ENCODE results near the gene LRIT3. TPM values are rescaled to one million over a fixed set of nuclear protein-coding genes. Genes with fewer than 3 reads are reported as not detected.

LRIT3 gene
- total RNA-seq (2014; rRNA removed; shearing (Covaris generic)) = not detected in 2 replicates

GRCh38 chr4:109847896-109848442, at the start of gene LRIT3:
Gene LRIT3, plus strand, starts transcription at chr4:109848107. Its CDS starts 95 bp downstream, at chr4:109848202.
- DNase-seq (ENCODE audit: low read depth) = no peak

GRCh38 chr4:109798866-109799265, 49.0 kb upstream of the LRIT3 start:
- no peak for DNase-seq (ENCODE audit: low read depth)

DNA sequence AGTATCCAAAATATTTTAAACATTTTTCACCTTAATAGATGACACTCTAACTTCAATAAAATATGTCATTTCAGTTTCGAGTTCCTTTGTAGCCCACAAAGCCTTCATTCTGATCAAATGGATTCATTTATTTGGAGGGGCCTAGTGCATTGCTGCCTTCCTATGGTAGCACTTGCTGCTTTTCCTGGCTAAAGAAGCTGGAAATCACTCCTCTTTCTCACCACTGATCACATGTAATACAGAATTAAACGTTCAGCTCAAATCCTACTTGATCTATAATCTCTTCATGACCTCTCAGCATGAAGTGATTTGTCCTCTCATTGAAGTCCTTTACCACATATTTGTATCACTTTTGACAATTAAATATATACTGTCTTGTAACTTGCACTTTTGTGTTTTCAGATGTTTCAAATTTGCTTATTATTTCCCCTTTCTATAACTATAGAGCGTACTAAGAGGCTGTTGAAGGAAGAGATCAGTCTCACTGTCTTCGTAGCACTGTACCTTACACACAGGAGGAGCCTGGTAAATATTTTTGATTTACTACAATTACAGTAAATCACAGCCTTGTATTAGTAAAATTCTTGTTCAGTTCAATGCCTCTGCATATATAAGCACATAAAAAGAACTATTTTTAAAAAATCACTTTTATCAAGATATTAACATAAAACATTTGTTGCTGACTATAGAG, 46.7 kb upstream of the LRIT3 start:
- no peak for DNase-seq (ENCODE audit: low read depth)

DNA sequence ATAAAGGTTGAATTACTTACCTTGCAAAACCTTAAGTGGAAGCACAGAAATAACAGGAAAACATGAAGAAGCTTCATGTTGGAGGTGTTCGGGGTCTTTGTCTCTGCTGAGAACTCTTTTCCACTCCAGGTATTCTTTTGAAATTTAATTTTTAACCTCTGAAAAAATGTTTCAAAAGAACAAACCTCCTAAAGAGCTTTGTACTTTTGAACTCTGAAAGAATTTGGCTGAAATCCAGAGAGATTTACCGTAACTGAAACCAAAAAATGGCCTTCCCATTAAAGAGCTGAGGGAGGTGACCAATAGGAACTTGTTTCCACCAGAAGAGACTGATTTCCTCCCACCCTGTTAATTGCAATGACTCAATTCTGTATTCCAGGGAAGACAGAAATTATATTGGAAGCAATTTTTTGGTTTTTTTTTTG, 46.0 kb upstream of the LRIT3 start, which contains the start of gene CFI:
Gene CFI (minus strand): TSS at position 105 of the 425 bp plus-strand sequence. CDS start 28 bp downstream, at position 77.
- peak; percentile 66 for DNase-seq (ENCODE audit: low read depth)

DNA sequence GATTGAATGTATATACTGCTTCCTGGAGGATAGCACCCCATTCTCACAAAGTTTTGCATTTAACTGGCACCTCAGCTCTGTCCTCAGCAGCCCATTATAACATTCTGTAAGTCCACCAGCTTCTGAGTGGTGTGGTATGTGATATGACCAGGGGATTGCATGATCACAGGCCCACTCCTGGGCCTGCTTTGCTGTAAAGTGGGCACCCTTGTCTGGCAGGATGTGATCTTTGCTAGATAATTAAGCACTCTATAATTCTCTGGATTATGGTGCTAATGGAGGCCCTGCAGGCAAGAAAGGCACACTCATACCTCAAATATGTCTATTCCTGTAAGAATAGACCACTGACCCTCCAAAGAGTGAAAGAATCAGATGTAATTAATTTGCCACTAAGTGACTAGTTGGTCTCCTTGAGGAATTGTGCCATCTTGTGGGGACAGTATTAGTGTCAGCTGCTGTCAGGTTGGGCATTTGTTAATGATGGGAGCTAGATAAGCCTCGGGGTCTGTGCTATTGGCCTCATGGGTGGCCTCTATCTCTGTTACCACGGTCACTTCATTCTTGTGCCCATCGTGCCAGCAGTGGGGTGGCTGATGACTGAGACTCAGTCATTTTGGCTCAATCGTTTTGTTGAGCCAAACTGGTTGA, 43.9 kb upstream of the LRIT3 start:
- peak; percentile 62 for DNase-seq (ENCODE audit: low read depth)

DNA sequence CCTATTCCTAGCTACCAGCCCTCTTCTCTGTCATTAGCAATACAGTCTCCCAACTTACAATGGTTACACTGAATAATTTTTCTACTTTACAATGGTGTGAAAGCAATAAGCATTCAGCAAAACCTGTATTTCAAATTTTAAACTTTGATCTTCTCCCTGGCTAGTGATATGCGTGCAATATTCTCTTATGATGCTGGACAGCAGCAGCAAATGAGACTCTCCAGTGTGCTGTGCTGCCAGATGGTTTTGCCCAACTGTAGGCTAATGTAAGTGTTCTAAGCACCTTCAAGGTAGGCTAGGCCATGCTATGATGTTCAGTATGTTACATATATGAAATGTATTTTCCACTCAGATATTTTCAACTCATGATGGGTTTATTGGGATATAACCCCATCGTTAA, 38.3 kb upstream of the LRIT3 start:
- no peak for DNase-seq (ENCODE audit: low read depth)

- no peak for DNase-seq (ENCODE audit: low read depth)
These were observed 37.1 kb upstream of the LRIT3 start for GRCh38 chr4:109810552-109811387.

DNA sequence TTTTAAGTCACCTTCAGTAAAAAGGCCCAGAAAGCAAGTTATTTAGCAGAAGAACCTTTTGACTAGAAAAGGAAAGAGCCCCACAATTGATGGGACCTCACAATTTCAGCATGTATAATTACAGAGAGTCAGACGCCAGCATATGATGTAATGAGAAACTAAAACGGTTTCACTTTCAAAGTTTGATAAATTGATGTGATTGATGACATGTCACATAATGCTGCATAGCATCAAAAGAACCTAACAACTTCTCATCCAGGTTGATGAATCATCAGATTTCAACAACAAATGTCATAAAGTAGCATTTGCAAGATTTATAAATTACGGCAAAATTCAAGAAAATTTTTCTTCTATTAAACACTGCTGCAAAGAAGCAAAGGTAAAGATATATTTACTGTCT, 36.2 kb upstream of the LRIT3 start:
- no peak for DNase-seq (ENCODE audit: low read depth)

DNA sequence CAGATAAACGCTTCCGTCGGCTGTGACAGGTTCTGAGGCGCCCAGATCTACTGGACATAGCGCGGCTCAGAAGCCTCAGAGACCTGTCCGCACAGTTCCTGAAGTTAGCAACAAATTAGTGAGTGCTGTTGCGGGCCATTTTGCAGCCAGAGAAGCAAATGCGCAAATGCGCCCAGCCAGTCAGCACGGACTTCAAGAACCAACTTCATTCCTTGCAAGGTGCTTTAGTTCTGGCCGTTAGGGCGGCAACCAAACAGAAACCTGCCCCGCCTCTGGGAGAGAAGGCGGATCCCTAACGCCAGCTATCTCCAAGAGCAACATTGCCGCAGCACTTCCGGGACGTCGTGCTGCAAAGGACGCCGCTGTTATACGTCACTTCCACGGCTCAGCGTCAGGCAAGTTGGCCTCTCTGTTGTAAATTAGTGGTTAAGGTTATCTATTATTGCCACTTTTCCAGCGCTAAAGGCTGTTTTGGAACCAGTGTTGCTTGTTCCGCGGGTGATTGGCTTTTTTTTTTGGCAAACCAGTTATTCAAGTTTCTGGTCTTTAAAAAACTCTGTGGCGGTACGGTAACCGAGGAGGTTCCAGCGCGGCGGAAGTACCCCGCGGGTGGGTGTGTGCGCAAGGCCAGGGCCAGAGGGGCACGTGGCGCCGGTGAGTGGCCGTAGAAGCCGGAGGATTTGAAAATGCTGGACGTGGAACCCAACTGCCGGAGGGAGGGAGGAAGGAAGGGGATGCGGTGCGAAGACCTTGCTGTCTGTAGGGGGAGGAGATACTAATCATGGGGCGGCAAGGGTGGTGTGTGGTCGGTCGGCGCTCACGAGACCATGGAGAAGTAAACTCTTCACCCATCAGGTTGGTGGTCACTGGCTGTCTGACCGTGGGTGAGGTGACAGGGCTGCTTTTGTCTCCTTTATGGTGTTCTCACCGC, 32.5 kb upstream of the LRIT3 start, which contains the start of gene GAR1:
Gene GAR1 (plus strand): TSS at position 612 of the 931 bp plus-strand sequence. CDS start 403 bp downstream, outside the sequence.
- peak; percentile 89 for DNase-seq (ENCODE audit: low read depth)

GRCh38 chr4:109816082-109816442, 31.8 kb upstream of the LRIT3 start:
- no peak for DNase-seq (ENCODE audit: low read depth)

DNA sequence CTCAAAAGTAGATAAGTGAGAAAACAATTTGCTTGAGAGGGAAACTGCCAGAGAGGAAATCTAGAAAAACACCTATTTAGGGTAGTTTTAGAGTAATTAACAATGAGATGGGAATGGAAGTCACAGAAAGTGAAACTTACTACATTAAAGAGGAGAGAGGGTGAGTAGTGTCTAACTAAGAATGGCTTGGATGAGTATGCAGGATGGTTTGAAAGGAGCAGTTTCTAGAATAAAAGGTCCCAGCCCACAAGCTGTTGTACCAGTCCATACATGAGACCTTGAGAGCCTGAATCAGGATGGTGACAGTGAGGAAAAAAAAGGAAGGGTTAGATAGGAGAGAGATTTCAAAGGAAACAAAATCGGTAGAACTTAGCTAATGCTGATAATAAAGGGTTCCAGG, 31.0 kb upstream of the LRIT3 start:
- DNase-seq (ENCODE audit: low read depth) = no peak

DNA sequence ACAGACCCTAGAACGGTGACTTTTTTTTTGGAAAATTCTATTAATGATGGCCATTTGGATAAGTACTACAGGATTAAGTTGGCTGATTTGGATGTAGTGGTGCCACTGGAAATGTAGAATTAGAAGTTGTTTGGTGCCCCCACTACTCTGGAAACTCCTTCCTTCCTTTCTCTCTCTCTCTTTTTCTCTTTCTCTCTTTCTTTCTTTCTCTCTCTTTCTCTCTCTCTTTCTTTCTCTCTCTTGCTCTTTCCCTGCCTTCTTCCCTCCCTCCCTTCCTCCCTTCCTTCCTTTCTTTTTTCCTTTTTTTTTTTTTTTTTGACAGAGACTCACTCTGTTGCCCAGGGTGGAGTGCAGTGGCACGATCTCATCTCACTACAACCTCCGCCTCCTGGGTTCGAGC, 29.6 kb upstream of the LRIT3 start:
- no peak for DNase-seq (ENCODE audit: low read depth)

DNA sequence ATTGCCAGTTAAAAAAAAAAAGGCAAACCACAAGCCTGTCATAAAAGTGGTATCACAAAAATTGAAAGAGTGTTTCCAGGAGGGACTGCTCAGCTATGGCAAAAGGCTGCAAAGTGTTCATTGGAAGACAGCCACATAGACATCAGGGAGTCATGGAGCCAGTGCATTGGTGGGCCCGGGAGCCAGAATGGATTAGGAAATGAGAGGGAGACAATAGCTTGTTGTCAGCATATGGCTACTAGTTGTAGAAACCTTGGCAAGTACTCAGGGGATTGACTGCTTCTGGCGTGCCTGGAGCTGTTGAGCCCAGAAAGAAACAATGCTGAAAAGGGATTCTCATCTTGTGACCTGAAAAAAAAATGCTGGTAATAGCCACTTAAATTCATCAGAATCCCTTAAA, 27.3 kb upstream of the LRIT3 start:
- DNase-seq (ENCODE audit: low read depth) = no peak

DNA sequence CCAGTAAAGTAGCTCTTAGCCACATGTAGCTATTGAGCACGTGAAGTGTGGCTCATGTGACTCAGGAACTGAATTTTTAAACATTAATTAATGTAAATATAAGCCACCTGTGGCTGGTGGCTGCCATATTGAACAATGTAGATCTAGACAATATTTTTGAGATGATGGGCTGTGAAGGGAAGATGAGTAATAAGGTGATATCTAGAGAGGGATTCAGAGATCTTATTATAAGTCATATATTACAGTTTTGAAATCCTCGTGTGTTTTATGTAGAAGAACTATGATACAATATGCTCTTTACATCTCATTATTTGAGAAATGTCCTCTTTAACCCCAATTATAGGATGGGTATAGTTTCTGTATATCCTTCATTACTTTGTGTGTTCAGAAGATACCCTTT, 26.7 kb upstream of the LRIT3 start:
- no peak for DNase-seq (ENCODE audit: low read depth)

GRCh38 chr4:109826719-109827118, 21.2 kb upstream of the LRIT3 start:
- DNase-seq (ENCODE audit: low read depth) = peak; percentile 14

DNA sequence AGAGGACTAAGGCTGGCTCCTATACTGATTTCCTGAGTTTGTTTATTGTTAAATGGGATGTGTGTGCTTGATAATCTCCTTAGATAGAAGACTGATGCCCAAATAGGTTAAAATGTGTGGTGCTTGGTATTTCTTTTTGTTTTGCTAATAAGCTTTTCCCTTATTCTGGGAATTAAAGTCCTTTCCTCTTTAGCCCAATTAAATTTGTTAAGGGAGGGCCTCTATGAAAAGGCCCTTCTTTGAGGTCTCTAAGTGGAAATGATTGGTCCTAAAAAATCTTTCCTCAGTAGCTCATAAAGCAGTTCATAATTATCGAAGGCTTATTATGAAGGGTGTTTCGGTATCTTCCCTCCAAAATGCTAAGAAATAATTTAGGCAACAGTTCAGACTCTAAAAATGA, 20.2 kb upstream of the LRIT3 start, which contains the start of gene RRH:
Gene RRH (plus strand): TSS at position 301 of the 400 bp plus-strand sequence. CDS start 56 bp downstream, at position 357.
- no peak for DNase-seq (ENCODE audit: low read depth)

GRCh38 chr4:109833756-109834155, 14.2 kb upstream of the LRIT3 start:
- no peak for DNase-seq (ENCODE audit: low read depth)

DNA sequence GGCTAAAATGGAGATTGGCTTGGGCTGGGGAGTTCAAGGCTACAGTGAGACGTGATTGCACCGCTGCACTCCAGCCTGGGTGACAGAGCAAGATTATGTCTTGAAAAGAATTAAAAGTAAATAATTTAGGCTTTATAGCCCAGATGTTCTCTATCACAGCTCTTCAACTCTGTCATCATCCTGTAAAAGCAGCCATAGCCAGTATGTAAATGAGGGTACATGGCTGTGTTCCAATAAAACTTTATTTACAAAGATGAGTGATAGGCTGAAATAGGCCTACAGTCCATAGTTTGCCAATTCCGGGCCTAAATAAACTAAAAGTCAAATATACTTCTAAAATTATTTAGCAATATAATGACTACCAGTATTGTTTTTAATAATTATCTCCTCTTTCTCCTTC, 10.9 kb upstream of the LRIT3 start:
- DNase-seq (ENCODE audit: low read depth) = no peak

- no peak for DNase-seq (ENCODE audit: low read depth)
These were observed 1.4 kb upstream of the LRIT3 start for GRCh38 chr4:109846395-109847098.

DNA sequence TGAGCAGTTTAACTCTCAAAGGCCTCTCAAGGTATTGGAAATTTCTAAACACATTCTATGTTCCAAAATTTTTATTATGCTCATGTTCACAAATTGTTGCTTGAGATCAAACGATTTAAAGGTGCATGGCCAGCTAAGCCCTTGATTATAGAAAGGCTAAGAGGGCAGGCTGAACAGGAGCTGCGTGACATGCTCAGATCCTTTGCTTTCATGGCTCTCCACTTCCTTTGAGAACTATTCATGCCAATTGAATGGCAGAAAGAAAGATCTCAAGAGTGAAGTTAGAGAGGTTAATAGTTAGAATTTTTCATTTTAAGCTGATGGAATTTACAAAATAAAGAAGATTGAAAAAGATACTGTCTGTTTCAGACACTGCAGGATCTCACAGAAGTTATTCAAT, 594 bp downstream of the LRIT3 start:
- no peak for DNase-seq (ENCODE audit: low read depth)
